Measurements from ENCODE around the gene TMEM43.

Gene TMEM43

DNA sequence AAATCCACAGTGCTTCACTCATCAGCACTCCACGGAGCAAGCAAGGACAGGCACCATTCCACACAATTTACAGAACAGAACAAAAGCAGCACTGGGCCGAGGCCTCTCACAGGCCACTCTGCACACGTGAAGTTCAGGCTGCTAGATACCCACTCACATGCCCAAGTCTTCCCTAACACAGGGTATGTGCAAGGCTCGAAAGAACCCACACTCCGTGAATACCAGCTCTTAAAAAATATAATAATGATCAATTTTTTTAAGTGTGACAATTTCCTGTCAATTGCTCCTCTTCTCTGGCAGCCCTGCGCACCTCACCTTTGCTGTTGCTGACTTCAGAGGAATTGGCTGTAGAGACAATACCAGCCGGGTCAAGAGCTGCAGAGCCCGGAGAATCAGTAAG, 34.6 kb downstream of the TMEM43 start:
- Histone ChIP-seq H3K36me3 (ENCODE audit: control insufficient read depth in 2 of 2, insufficient read depth in 2 of 2, low read length in 2 of 2) (peaks cover 76 to 78% of the 10 kb centered on the region in 2 donors), H3K9me3 (ENCODE audit: control insufficient read depth in 2 of 2, low read length in 2 of 2) (peaks cover 3% of the 10 kb centered on the region in 2 donors), H3K27ac (ENCODE audit: low read depth in 2 of 2, low read length in 2 of 2) (no peak overlapping the region), H3K4me3 (ENCODE audit: low read length in 2 of 2) (no peak overlapping the region), H3K27me3 (ENCODE audit: control insufficient read depth in 2 of 2, insufficient read depth in 2 of 2, low read length in 2 of 2) (no peaks in the 10 kb centered on the region), H3K4me1 (ENCODE audit: control insufficient read depth in 2 of 2, insufficient read depth in 2 of 2, low read length in 2 of 2) (no peaks in the 10 kb centered on the region), H3K9ac (ENCODE audit: low read depth in 1 of 2, low read length in 2 of 2) (no peak overlapping the region)

DNA sequence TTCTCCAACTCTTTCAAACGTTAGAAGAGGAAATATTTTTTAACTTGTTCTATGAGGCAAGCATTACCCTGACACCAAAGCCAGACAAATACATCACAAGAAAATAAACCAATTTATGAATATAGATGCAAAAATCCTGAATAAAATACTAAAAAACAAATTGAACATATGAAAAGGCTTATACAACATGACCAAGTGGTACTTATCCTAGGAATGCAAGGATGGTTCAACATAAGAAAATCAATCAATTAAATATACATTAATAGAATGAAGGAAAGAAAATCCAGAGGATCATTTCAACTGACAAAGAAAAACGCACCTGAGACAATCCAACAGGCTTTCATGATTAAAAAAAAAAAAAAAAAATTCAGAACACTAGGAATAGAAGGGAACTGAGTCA, 36.4 kb downstream of the TMEM43 start:
- H3K9ac ChIP-seq (ENCODE audit: low read depth in 1 of 2, low read length in 2 of 2), result no peak overlapping the region
- peaks cover 90 to 93% of the 10 kb centered on the region in 2 donors for H3K36me3 ChIP-seq (ENCODE audit: control insufficient read depth in 2 of 2, insufficient read depth in 2 of 2, low read length in 2 of 2)
- no peaks in the 10 kb centered on the region for H3K27me3 ChIP-seq (ENCODE audit: control insufficient read depth in 2 of 2, insufficient read depth in 2 of 2, low read length in 2 of 2)
- H3K4me3 ChIP-seq (ENCODE audit: low read length in 2 of 2), result no peak overlapping the region
- H3K4me1 ChIP-seq (ENCODE audit: control insufficient read depth in 2 of 2, insufficient read depth in 2 of 2, low read length in 2 of 2), result no peaks in the 10 kb centered on the region
- H3K9me3 ChIP-seq (ENCODE audit: control insufficient read depth in 2 of 2, low read length in 2 of 2), result peaks cover 3% of the 10 kb centered on the region in 2 donors
- H3K27ac ChIP-seq (ENCODE audit: low read depth in 2 of 2, low read length in 2 of 2), result no peak overlapping the region

DNA sequence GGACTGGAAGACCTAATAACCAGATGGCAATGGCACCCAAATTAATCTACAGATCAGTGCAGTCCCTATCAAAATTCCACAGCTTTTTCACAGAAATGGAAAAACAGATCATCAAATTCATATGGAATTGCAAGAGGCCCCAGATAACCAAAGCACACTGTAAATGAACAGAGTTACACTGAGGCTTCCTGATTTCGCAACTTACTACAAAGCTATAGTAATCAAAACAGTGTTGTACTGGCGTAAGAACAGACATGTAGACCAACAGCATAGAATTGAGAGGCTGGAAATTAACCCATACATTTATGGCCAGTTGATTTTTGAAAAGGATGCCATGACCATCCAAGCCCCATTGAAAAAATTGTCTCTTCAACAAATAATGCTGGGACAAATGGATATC, 37.3 kb downstream of the TMEM43 start:
- Histone ChIP-seq H3K4me1 (ENCODE audit: control insufficient read depth in 2 of 2, insufficient read depth in 2 of 2, low read length in 2 of 2) (no peaks in the 10 kb centered on the region), H3K9me3 (ENCODE audit: control insufficient read depth in 2 of 2, low read length in 2 of 2) (peaks cover 3% of the 10 kb centered on the region in 2 donors), H3K27me3 (ENCODE audit: control insufficient read depth in 2 of 2, insufficient read depth in 2 of 2, low read length in 2 of 2) (no peaks in the 10 kb centered on the region), H3K4me3 (ENCODE audit: low read length in 2 of 2) (no peak overlapping the region), H3K27ac (ENCODE audit: low read depth in 2 of 2, low read length in 2 of 2) (no peak overlapping the region), H3K36me3 (ENCODE audit: control insufficient read depth in 2 of 2, insufficient read depth in 2 of 2, low read length in 2 of 2) (peaks cover 92 to 93% of the 10 kb centered on the region in 2 donors), H3K9ac (ENCODE audit: low read depth in 1 of 2, low read length in 2 of 2) (no peak overlapping the region)

DNA sequence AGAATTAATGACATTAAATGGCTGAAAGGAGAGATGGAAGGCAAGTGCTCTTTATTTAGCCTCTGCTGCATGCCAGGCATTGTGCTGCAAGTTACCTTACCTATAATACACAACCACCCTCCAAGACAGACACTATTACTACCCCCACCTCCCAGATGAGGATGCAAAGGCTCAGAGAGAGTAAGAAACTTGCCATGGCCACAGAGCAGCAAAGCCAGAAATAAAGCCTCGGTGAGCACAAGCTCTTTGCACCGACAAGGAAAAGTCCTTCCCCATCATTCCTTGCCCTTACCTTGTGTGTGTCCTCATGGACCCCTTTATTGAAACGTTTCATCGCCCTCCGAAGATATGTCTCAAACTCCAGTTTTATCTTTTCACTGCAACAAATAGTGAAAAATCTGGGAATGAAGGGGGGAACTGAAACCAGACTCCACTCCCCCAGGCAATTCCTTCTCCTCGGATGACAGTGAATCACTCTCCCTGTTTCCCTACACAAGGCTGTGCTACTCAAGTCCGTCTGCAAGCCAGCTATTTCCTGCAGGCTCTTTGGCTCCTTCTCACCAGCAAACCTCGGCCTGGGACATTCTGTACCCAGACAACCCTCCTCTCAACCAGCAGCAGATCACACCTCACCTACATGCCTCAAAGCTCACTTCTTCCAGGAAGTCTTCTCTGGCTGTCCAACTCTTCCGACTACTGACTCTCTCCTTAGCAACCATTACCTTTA, 42.2 kb downstream of the TMEM43 start:
- no peaks in the 10 kb centered on the region for H3K27me3 ChIP-seq (ENCODE audit: control insufficient read depth in 2 of 2, insufficient read depth in 2 of 2, low read length in 2 of 2)
- H3K9me3 ChIP-seq (ENCODE audit: control insufficient read depth in 2 of 2, low read length in 2 of 2), result peaks cover 0 to 3% of the 10 kb centered on the region in 2 donors

DNA sequence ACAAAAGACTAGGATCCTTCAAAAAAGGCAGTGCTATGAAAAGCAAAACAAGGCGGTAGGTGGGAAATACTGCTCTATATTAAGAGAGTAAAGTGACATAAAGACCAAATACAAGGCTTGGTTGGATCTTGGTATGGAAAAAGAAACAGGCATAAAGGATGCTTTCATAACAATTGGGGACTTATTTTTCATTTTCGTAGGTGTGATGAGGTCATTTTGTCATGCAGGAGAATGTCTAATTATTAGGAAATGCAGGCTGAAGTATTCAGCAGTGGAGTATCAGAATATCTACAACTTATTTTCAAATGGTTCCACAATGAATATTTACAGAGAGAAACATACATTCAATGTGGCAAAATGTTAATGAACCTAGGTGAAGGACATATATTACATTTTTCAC, 44.6 kb downstream of the TMEM43 start:
- H3K36me3 ChIP-seq (ENCODE audit: control insufficient read depth in 2 of 2, insufficient read depth in 2 of 2, low read length in 2 of 2), result peaks cover 76 to 81% of the 10 kb centered on the region in 2 donors

More for the DNA sequence above, 42.2 kb downstream of the TMEM43 start:
- H3K9ac ChIP-seq (ENCODE audit: low read depth in 1 of 2, low read length in 2 of 2), result no peak overlapping the region
- no peak overlapping the region for H3K27ac ChIP-seq (ENCODE audit: low read depth in 2 of 2, low read length in 2 of 2)
- no peaks in the 10 kb centered on the region for H3K4me1 ChIP-seq (ENCODE audit: control insufficient read depth in 2 of 2, insufficient read depth in 2 of 2, low read length in 2 of 2)
- no peak overlapping the region for H3K4me3 ChIP-seq (ENCODE audit: low read length in 2 of 2)
- peaks cover 93 to 95% of the 10 kb centered on the region in 2 donors for H3K36me3 ChIP-seq (ENCODE audit: control insufficient read depth in 2 of 2, insufficient read depth in 2 of 2, low read length in 2 of 2)

DNA sequence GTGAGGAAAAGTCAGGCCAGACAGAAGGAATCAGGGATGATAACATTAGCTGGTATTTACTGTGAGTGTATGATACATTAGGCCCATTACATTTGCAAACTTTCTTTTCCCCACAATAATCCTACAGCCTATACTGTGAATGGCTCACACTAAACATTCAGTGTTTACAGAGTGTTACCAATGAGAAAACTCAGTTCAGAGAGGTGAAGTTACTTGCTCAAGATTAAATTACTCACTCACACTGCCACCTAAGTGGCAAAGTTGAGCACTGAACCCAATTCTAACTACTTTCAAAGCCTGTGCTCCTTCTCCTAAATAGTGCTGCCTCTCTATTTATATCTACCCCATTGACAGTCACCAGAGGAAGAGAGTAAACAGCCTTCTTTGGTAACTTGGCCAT, 45.0 kb downstream of the TMEM43 start:
- H3K27ac ChIP-seq (ENCODE audit: low read depth in 2 of 2, low read length in 2 of 2), result no peak overlapping the region
- no peak overlapping the region for H3K9ac ChIP-seq (ENCODE audit: low read depth in 1 of 2, low read length in 2 of 2)
- H3K27me3 ChIP-seq (ENCODE audit: control insufficient read depth in 2 of 2, insufficient read depth in 2 of 2, low read length in 2 of 2), result no peaks in the 10 kb centered on the region
- no peaks in the 10 kb centered on the region for H3K9me3 ChIP-seq (ENCODE audit: control insufficient read depth in 2 of 2, low read length in 2 of 2)
- no peak overlapping the region for H3K4me3 ChIP-seq (ENCODE audit: low read length in 2 of 2)
- peaks cover 72 to 76% of the 10 kb centered on the region in 2 donors for H3K36me3 ChIP-seq (ENCODE audit: control insufficient read depth in 2 of 2, insufficient read depth in 2 of 2, low read length in 2 of 2)
- no peaks in the 10 kb centered on the region for H3K4me1 ChIP-seq (ENCODE audit: control insufficient read depth in 2 of 2, insufficient read depth in 2 of 2, low read length in 2 of 2)

More for the DNA sequence above, 44.6 kb downstream of the TMEM43 start:
- Histone ChIP-seq H3K27ac (ENCODE audit: low read depth in 2 of 2, low read length in 2 of 2) (no peak overlapping the region), H3K4me1 (ENCODE audit: control insufficient read depth in 2 of 2, insufficient read depth in 2 of 2, low read length in 2 of 2) (no peaks in the 10 kb centered on the region), H3K9ac (ENCODE audit: low read depth in 1 of 2, low read length in 2 of 2) (no peak overlapping the region), H3K27me3 (ENCODE audit: control insufficient read depth in 2 of 2, insufficient read depth in 2 of 2, low read length in 2 of 2) (no peaks in the 10 kb centered on the region), H3K9me3 (ENCODE audit: control insufficient read depth in 2 of 2, low read length in 2 of 2) (no peaks in the 10 kb centered on the region), H3K4me3 (ENCODE audit: low read length in 2 of 2) (no peak overlapping the region)

DNA sequence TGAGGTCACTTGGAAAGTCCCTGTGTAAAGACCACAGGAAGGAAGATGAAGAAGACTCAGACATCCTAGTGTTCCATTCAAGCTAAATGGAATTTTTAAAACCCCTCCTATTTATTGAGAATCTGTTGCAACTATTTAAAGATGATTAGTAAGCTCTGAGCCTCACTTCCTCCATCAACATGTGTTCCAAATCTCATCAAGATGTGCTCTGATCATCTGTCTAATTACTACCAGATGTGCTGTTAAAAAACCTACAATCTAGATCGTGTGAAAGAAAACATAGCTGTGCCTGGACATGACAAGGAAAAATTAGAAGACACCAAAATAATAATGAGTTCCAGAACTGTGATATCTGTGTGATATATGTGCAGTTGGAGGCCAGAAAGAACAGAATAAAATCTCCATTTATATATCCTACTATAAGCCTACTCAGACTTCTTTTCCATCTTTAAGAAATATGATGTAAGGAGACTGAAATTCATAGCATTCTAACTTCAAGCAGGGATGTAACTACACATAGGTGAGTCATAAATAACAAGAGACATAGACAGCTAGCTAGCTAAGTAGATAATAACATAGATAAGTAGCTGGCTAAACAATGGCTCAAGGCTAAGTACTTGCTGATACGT, 45.8 kb downstream of the TMEM43 start:
- no peak overlapping the region for H3K4me3 ChIP-seq (ENCODE audit: low read length in 2 of 2)
- H3K9me3 ChIP-seq (ENCODE audit: control insufficient read depth in 2 of 2, low read length in 2 of 2), result no peaks in the 10 kb centered on the region
- H3K27me3 ChIP-seq (ENCODE audit: control insufficient read depth in 2 of 2, insufficient read depth in 2 of 2, low read length in 2 of 2), result no peaks in the 10 kb centered on the region
- no peak overlapping the region for H3K27ac ChIP-seq (ENCODE audit: low read depth in 2 of 2, low read length in 2 of 2)
- H3K9ac ChIP-seq (ENCODE audit: low read depth in 1 of 2, low read length in 2 of 2), result no peak overlapping the region
- peaks cover 64 to 69% of the 10 kb centered on the region in 2 donors for H3K36me3 ChIP-seq (ENCODE audit: control insufficient read depth in 2 of 2, insufficient read depth in 2 of 2, low read length in 2 of 2)
- no peaks in the 10 kb centered on the region for H3K4me1 ChIP-seq (ENCODE audit: control insufficient read depth in 2 of 2, insufficient read depth in 2 of 2, low read length in 2 of 2)

DNA sequence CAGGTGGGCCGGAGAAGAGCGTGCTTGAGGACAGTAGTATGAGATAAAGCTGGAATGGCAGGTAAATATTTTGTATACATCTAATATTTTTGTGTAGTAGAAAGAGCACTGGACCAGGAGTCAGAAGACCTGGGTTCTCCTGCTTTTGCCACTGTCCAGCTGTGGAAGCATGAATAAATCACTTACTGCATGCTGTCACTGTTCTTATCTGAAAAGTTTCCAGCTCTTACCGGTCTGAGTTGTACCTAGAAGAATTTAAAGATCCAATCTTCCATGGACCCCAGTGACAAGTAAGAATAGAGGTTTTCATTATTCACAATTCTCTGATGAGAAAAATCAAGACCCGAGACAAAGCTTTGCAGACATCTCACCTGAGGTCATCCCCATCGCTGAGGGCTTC, 47.6 kb downstream of the TMEM43 start:
- Histone ChIP-seq H3K4me3 (ENCODE audit: low read length in 2 of 2) (no peak overlapping the region), H3K27ac (ENCODE audit: low read depth in 2 of 2, low read length in 2 of 2) (no peak overlapping the region), H3K9ac (ENCODE audit: low read depth in 1 of 2, low read length in 2 of 2) (no peak overlapping the region), H3K9me3 (ENCODE audit: control insufficient read depth in 2 of 2, low read length in 2 of 2) (no peaks in the 10 kb centered on the region), H3K36me3 (ENCODE audit: control insufficient read depth in 2 of 2, insufficient read depth in 2 of 2, low read length in 2 of 2) (peaks cover 47 to 50% of the 10 kb centered on the region in 2 donors), H3K4me1 (ENCODE audit: control insufficient read depth in 2 of 2, insufficient read depth in 2 of 2, low read length in 2 of 2) (peaks cover 4 to 5% of the 10 kb centered on the region in 2 donors), H3K27me3 (ENCODE audit: control insufficient read depth in 2 of 2, insufficient read depth in 2 of 2, low read length in 2 of 2) (no peaks in the 10 kb centered on the region)

DNA sequence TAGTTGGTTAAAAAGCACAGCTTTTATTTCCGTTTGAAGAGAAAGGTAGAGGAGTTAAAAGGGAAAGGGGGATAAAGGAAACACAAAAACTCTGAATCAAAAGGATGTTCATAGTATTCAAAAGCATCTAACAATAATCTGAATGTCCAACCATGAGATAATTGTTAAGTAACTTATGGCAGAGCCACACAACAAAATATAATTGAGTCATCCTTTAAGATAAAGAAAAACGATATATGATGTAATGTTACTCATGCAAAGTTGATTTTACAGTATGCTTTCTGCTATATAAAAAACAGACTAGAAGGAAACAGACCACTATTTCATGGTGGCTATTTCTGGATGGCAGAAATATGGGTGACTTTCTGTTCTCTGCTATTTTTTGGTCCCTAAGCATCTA, 49.6 kb downstream of the TMEM43 start:
- no peaks in the 10 kb centered on the region for H3K27me3 ChIP-seq (ENCODE audit: control insufficient read depth in 2 of 2, insufficient read depth in 2 of 2, low read length in 2 of 2)
- H3K4me3 ChIP-seq (ENCODE audit: low read length in 2 of 2), result no peak overlapping the region
- no peaks in the 10 kb centered on the region for H3K9me3 ChIP-seq (ENCODE audit: control insufficient read depth in 2 of 2, low read length in 2 of 2)
- H3K36me3 ChIP-seq (ENCODE audit: control insufficient read depth in 2 of 2, insufficient read depth in 2 of 2, low read length in 2 of 2), result peaks cover 30 to 31% of the 10 kb centered on the region in 2 donors
- peaks cover 13 to 15% of the 10 kb centered on the region in 2 donors for H3K4me1 ChIP-seq (ENCODE audit: control insufficient read depth in 2 of 2, insufficient read depth in 2 of 2, low read length in 2 of 2)
- no peak overlapping the region for H3K27ac ChIP-seq (ENCODE audit: low read depth in 2 of 2, low read length in 2 of 2)
- H3K9ac ChIP-seq (ENCODE audit: low read depth in 1 of 2, low read length in 2 of 2), result no peak overlapping the region

DNA sequence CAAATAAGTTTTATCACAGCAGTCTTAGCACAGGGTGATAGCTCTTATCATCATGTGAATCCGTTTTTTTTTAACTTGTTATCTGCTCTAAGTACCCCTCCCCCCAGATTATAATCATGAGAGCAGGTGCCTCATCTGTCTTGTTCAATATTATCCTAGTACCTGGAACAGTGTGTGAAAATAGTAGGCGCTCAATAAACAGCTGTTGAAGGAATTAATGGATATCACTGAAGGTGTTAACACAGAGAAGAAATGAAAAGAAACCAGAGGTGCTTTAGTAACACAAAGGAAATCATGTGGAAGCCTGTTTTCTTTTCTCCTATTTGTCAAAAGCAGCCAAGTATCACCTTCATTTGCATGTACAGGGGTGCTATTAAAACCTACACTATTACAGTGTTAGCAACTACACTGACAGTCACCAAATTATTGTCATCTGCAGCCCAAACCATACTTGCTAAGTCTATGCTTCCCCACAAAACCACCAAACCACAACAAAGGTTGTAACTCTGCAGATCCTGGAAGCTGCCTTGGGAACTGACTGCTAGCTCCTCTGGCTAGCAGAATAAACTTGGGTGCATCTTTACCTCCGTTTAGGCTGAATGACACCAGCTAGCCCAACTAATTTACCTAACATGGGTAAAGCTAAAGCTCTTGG, 50.7 kb downstream of the TMEM43 start:
- no peaks in the 10 kb centered on the region for H3K27me3 ChIP-seq (ENCODE audit: control insufficient read depth in 2 of 2, insufficient read depth in 2 of 2, low read length in 2 of 2)
- peaks cover 17 to 19% of the 10 kb centered on the region in 2 donors for H3K4me1 ChIP-seq (ENCODE audit: control insufficient read depth in 2 of 2, insufficient read depth in 2 of 2, low read length in 2 of 2)
- H3K4me3 ChIP-seq (ENCODE audit: low read length in 2 of 2), result no peak overlapping the region
- H3K9ac ChIP-seq (ENCODE audit: low read depth in 1 of 2, low read length in 2 of 2), result no peak overlapping the region
- H3K9me3 ChIP-seq (ENCODE audit: control insufficient read depth in 2 of 2, low read length in 2 of 2), result no peaks in the 10 kb centered on the region
- H3K27ac ChIP-seq (ENCODE audit: low read depth in 2 of 2, low read length in 2 of 2), result no peak overlapping the region
- peaks cover 20 to 22% of the 10 kb centered on the region in 2 donors for H3K36me3 ChIP-seq (ENCODE audit: control insufficient read depth in 2 of 2, insufficient read depth in 2 of 2, low read length in 2 of 2)

Data from mucosa of rectum (tissue), 2 donors.